Stimulated activated CD4-positive, alpha-beta T cell treated with anti-CD3 and anti-CD28 coated beads, Interleukin-4, amount 100 ng/mL, for 1 hour (primary cell): ENCODE data around the gene CENPP.

Experiments
- DNase-seq: peaks from one replicate; pipeline ENCODE4 v3.0.0-alpha.2; 2020

Gene CENPP

DNA sequence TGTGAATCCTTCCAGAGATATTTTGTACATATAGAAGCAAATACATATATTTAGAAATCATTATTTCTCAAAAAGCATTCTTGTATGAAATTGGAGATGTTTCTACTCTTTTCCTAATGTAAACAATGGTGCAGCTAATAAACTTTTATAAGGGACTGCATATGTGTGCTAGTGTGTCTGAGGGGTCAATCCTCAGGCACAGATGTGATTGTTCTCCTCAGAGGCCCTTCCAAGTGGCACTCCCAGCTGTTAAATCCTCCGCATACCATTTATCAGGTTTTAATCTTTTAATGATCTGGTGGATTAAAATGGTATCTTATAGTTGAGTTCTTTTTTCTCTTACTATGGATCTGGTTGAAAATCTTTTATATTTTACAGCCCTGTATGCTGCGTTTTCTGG lies 104.1 kb downstream of the CENPP start:
- DNase-seq = no peak

DNA sequence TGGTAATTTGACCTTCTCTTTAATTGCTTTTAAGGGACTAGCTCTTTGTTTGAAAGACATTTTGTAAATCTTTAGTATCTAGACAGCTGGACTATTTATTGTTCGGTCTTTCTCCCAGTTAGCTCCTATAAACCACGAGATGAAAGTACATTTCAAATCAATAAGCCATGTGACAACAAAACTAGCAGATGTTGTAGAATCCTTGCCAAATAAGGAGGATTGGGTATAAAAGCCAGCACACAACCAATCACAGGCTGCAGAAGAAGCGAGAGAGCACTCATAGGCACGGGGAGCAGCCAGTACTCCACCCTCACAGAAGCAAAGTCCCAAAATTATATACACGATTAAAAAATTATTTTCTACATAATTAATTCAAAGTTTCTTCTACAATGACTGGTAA lies 106.6 kb downstream of the CENPP start:
- DNase-seq = no peak

DNA sequence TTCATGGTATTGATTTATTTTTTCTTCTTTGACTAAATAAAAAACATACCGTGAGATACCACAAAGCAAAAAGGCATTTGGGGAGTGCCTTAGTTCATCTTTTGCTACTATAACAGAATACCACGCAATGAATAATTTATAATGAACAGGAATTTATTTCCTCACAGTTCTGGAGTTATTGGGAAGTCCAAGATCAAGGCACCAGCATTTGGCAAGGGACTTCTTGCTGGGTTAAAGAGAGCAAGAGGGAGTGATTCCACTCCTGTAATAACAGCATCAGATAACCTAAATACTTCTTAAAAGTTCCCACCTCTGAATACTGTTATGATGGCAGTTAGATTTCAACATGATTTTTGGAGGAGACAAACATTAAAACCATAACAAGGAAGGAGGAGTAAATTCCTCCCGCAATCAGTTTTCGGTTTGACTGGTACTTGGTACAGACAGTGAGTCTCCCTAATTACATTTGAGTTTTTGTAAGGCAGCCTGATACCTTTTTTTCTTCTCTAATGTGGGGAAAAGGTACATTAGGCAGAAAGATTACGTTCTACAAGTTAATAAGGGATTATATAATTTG lies 107.3 kb downstream of the CENPP start:
- DNase-seq = no peak

DNA sequence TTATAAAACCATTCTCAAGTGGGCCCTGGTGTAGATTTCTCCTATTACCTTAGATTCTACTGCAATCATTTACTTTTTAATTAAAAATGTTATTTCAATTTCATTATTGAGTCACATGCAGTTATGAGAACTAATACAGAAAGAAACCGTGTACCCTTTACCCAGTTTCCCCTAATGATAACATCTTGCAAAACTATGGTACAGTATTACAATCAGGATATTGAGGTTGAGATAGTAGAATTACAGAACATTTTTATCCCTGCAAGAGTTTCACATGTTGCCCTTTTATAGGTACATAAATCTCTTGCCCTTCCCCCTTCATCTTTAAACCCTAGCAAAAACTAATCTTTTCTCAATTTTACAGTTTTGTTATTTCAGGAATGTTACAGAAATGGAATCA lies 109.5 kb downstream of the CENPP start:
- no peak for DNase-seq

DNA sequence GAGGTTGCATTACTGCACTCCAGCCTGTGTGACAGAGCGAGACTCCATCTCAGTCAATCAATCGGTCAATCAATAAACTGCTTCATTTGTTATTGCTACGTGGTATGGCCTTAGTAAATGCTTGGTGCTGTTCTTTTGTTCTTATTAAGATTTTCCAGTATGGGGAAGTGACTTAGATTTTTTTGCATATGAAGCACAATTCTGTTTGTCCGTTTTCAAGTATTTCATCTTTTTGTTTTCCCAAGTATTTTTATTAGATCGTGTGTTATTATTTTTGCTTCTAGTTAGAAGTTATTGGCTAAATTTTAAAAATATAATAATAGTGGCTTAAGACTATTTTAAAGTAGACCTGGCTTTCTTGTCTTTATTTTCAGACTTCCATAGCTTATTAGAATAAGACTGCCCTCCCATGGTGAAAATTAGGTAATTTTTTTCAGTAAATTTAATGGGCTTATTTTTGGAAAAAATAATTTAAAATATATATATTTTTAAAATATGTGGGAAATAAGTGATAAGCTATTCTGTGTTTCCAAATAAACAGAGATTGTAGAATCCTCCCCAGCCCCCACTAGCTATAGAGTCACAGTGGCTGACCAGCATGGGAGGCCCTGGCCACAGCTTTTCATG lies 113.3 kb downstream of the CENPP start:
- DNase-seq = no peak

DNA sequence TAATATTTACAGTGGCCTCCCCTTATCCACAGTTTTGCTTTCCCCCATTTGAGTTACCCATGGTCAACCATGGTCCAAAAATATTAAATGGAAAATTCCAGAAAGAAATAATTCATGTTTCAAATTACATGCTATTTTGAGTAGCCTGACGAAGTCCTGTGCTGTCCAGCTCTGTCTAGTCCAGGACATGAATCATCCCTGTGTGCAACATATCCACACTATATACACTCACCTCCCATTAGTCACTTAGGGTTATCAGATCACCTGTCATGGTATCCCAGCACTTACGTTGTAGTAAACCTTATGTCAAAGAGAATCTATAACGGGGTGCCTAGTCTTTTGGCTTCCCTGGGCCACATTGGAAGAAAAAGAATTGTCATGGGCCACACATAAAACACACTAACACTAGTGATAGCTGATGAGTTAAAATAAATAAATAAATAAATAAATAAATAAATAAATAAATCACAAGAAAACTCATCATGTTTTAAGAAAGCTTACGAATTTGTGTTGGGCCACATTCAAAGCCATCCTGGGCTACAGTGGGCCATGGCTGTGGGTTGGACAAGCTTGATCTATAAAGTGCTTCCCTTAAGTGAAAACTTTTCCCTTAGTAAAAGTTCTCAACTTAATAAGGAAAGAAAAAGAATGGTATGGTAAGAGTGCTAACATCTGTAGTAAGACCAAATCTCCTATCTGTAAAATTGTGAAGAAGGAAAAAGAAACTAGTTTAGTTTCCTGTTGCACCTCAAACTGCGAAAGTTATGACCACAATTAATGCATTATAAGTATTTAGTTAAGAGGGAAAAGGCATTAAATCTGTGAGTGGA lies 114.4 kb downstream of the CENPP start:
- DNase-seq = no peak

GRCh38 chr9:92440751-92441046 lies 114.9 kb downstream of the CENPP start:
- DNase-seq = no peak

GRCh38 chr9:92444841-92445240 lies 119.1 kb downstream of the CENPP start:
- DNase-seq = no peak

GRCh38 chr9:92446536-92446935 lies 120.8 kb downstream of the CENPP start:
- DNase-seq = no peak

- no peak for DNase-seq
Observed at GRCh38 chr9:92455217-92455616, 129.5 kb downstream of the CENPP start.

GRCh38 chr9:92457576-92457975 lies 131.8 kb downstream of the CENPP start:
- DNase-seq = no peak

DNA sequence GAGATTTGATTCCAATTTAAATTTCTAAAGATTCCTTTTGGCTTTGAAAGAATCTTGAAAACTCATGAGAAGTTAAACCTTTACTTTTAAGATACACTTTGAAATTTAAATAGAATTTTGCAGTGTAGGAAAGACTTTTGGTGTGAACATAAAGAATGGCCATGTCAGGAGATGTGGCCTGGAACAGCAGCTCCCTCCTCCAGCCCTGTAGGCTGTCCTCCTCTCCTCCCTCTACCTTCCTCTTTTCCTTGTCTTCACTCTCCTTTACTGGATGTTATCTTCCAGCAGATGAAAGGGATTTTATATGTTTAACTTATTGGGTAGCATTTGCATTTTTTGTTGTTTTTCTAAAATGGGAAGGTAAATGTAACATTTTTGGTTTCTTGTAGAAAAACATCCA lies 137.6 kb downstream of the CENPP start:
- DNase-seq = no peak

GRCh38 chr9:92463984-92464383 lies 138.2 kb downstream of the CENPP start:
- no peak for DNase-seq

- DNase-seq = no peak
Observed at GRCh38 chr9:92467041-92467440, 141.3 kb downstream of the CENPP start.

- no peak for DNase-seq
Observed at GRCh38 chr9:92467511-92467910, 141.8 kb downstream of the CENPP start.

- DNase-seq = no peak
Observed at GRCh38 chr9:92468206-92468605, 142.5 kb downstream of the CENPP start.

DNA sequence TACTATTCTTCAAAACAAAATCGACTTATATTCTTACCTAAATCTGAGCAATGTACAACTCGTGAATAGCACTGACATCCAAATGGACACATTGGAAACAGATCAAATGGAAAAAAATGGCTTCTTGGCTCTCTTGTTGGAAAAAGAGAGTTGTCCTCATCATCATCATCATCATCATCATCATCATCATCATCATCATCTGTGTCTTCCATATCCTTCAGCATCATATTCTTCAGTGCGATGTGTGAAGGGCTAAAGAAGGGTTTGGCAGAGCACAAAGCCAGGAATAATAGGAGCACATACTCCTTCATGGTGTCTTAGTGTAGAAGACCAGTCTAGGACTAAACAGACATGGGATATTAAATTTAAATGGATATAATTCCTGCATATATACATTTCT lies 148.8 kb downstream of the CENPP start:
- DNase-seq = no peak

- no peak for DNase-seq
Observed at GRCh38 chr9:92476962-92477361, 151.2 kb downstream of the CENPP start.

DNA sequence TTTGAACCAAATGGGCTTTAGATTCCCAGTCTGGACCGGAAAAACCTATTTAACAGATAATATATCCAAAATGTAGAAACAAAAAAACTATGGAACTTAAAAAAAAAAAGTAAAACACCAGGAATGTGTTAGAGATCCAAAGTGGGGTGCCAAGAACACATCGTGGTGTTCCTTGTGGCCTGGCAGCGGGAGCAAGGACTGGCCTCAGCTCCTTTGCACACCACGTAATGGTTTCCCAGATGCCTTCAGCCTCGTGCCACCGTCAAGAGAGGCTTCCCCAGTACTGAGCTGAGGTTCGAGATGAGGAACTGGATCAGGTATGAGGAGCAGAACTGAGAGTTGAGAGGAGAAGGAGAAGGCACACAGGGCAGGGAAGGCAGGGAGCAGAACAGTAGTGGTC lies 153.0 kb downstream of the CENPP start:
- no peak for DNase-seq

DNA sequence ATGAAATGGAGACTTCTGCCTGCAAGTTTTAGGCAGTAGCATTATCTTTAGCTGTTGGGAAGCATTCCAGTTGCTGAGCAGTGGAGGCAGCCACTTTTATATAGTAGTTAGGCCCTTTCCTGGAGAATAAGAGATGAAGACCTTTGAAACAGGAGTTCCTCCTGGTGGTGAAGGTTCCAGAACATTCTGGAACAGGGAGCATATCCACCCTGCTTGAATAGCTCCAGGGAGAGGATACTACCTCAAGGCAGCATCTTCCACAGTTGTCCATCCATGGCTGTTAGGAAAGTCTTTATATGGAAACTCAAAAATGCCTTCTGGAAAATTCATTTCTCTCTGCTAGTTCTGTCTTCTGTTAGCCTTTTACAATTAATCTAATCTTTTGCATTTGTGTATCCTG lies 153.6 kb downstream of the CENPP start:
- DNase-seq = no peak

- DNase-seq = no peak
Observed at GRCh38 chr9:92480291-92480771, 154.6 kb downstream of the CENPP start.

- DNase-seq = no peak
Observed at GRCh38 chr9:92480986-92481633, 155.4 kb downstream of the CENPP start.

GRCh38 chr9:92482329-92482728 lies 156.6 kb downstream of the CENPP start, which contains the start of gene ASPN:
Gene ASPN, minus strand, starts transcription at chr9:92482506.
- no peak for DNase-seq

DNA sequence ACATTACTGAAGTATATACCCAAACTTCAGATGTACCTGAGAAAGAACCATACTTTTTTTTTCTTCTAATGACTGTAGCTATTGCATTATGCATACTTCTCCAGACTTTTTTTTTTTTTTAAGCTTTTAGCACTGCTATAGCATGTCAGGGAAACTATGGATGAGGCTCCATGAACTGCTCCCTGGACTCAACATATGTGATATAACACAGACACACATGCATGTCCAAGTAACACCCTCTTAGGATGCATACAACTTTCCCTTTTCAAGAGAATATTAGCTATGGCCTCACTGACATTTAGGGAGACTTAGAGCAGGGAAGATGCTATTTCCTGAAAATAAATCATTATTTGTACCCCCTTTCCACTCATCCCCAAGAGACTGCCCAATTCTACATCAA lies 157.1 kb downstream of the CENPP start:
- DNase-seq = no peak
